Right ventricle myocardium inferior (tissue), 1 donor: ENCODE measurements around the gene TMEM86A. TPM values are rescaled to one million over a fixed set of nuclear protein-coding genes. Genes with fewer than 3 reads are reported as not detected.

Experiments
- ATAC-seq: fragments of 200-7000 bp; cut with Tn5 transposase; one replicate; pipeline ENCODE4 v1.9.1; 2020; ENCODE audit warnings: mild to moderate bottlenecking, moderate library complexity
- DNase-seq: peaks from one replicate; pipeline ENCODE4 v3.0.0; 2021; ENCODE audit errors: missing footprints
- intact Hi-C: fragments of 100-400 bp; cut with DNase I; formaldehyde crosslinking; loops from one replicate; pipeline ENCODE4 v1.11.0; 2022
- total RNA-seq: library from RNA; stranded (reverse); fragmentation: NEBNext Ultra II Directional; extraction: Animal tissue kit (Norgen Biotek cat#: 25700); gene quantifications from one replicate; pipeline ENCODE4 v1.2.1, GENCODE V29; 2021
- donor health status: DM: no; HTN: yes; CAD: no; lungs with severe emphysema.

Gene TMEM86A
- total RNA-seq, 1 donor from 2014 or later = 4.6 TPM

- ATAC-seq (no peak), DNase-seq (no peak)
- intact Hi-C loops = loop anchor here (5.0 kb wide), 1 partner anchor 169 kb away; the partner anchor contains the start of gene TSG101
Measured at GRCh38 chr11:18696638-18697225, 1.8 kb upstream of the TMEM86A start.

- intact Hi-C loops = loop anchor here (5.0 kb wide), 1 partner anchor 170 kb away; the partner anchor contains the start of gene TSG101
- no peak for DNase-seq
- ATAC-seq = no peak
Measured at GRCh38 chr11:18697576-18697975, 1.0 kb upstream of the TMEM86A start.

GRCh38 chr11:18699269-18699596 lies 654 bp downstream of the TMEM86A start:
- ATAC-seq (no peak), DNase-seq (no peak)
- intact Hi-C loops = loop anchor here (2.0 to 5.0 kb wide), 3 partner anchors 64 to 172 kb away; partner anchors contain the start of genes SPTY2D1, TSG101 and UEVLD

GRCh38 chr11:18699848-18700261 lies 1.3 kb downstream of the TMEM86A start:
- ATAC-seq (peak; percentile 36), DNase-seq (no peak)
- intact Hi-C loops = loop anchor here (2.0 to 10.0 kb wide), 4 partner anchors 65 to 305 kb away; partner anchors contain the start of genes LDHA, SPTY2D1, TSG101 and UEVLD

GRCh38 chr11:18700375-18700774 lies 1.8 kb downstream of the TMEM86A start:
- DNase-seq = no peak
- no peak for ATAC-seq
- intact Hi-C loops = loop anchor here (10.0 kb wide), 1 partner anchor 306 kb away; the partner anchor contains the start of gene LDHA

GRCh38 chr11:18700872-18701271 lies 2.3 kb downstream of the TMEM86A start:
- ATAC-seq = no peak

GRCh38 chr11:18701614-18702216 lies 3.1 kb downstream of the TMEM86A start:
- DNase-seq (no peak), ATAC-seq (no peak)
- intact Hi-C loops = loop anchor here (10.0 kb wide), 1 partner anchor 307 kb away; the partner anchor contains the start of gene LDHA

More at GRCh38 chr11:18700872-18701271, 2.3 kb downstream of the TMEM86A start:
- no peak for DNase-seq
- intact Hi-C loops = loop anchor here (10.0 kb wide), 1 partner anchor 306 kb away; the partner anchor contains the start of gene LDHA

- DNase-seq (no peak), ATAC-seq (peak; percentile 22)
- intact Hi-C loops = loop anchor here (10.0 kb wide), 1 partner anchor 308 kb away; the partner anchor contains the start of gene LDHA
Measured at GRCh38 chr11:18703001-18703763, 4.6 kb downstream of the TMEM86A start.

GRCh38 chr11:18704045-18704645 lies 5.6 kb downstream of the TMEM86A start:
- DNase-seq = no peak
- ATAC-seq = no peak
- intact Hi-C loops = loop anchor here (10.0 kb wide), 1 partner anchor 309 kb away; the partner anchor contains the start of gene LDHA

- peak; percentile 66 for ATAC-seq
- no peak for DNase-seq
- intact Hi-C loops = loop anchor here (10.0 kb wide), 1 partner anchor 310 kb away; the partner anchor contains the start of gene LDHA
Measured at GRCh38 chr11:18704698-18705097, 6.1 kb downstream of the TMEM86A start.

GRCh38 chr11:18705651-18706281 lies 7.2 kb downstream of the TMEM86A start:
- intact Hi-C loops = loop anchor here (10.0 kb wide), 1 partner anchor 311 kb away; the partner anchor contains the start of gene LDHA
- DNase-seq = no peak
- ATAC-seq = peak; percentile 54

GRCh38 chr11:18706330-18707243 lies 8.0 kb downstream of the TMEM86A start:
- intact Hi-C loops = loop anchor here (10.0 kb wide), 1 partner anchor 312 kb away; the partner anchor contains the start of gene LDHA
- peak; percentile 51 for ATAC-seq
- DNase-seq = peak; percentile 74

GRCh38 chr11:18707811-18708340 lies 9.3 kb downstream of the TMEM86A start:
- no peak for ATAC-seq
- DNase-seq = no peak
- intact Hi-C loops = loop anchor here (10.0 kb wide), 1 partner anchor 313 kb away; the partner anchor contains the start of gene LDHA

- DNase-seq = no peak
- intact Hi-C loops = loop anchor here (10.0 kb wide), 1 partner anchor 315 kb away; the partner anchor contains the start of gene LDHA
Measured at GRCh38 chr11:18709414-18709813, 10.8 kb downstream of the TMEM86A start.

GRCh38 chr11:18710545-18710944 lies 12.0 kb downstream of the TMEM86A start:
- DNase-seq (no peak), ATAC-seq (no peak)
- intact Hi-C loops = no loop called here

More at GRCh38 chr11:18709414-18709813, 10.8 kb downstream of the TMEM86A start:
- ATAC-seq = no peak

- DNase-seq (no peak), ATAC-seq (no peak)
- intact Hi-C loops = no loop called here
Measured at GRCh38 chr11:18713646-18714442, 15.3 kb downstream of the TMEM86A start.
